ENCODE results near the gene PECR. TPM values are rescaled to one million over a fixed set of nuclear protein-coding genes. Genes with fewer than 3 reads are reported as not detected.

Gene PECR
- total RNA-seq, 1 donor from 2014 or later: 32.2 TPM

- Histone ChIP-seq H3K27ac (no peak overlapping the region), H3K9me3 (no peaks in the 10 kb centered on the region), H3K27me3 (no peaks in the 10 kb centered on the region), H3K4me3 (no peak overlapping the region), H3K36me3 (no peaks in the 10 kb centered on the region), H3K4me1 (peaks cover 0 to 4% of the 10 kb centered on the region in 2 donors)
- TF ChIP-seq, protein P1, sequence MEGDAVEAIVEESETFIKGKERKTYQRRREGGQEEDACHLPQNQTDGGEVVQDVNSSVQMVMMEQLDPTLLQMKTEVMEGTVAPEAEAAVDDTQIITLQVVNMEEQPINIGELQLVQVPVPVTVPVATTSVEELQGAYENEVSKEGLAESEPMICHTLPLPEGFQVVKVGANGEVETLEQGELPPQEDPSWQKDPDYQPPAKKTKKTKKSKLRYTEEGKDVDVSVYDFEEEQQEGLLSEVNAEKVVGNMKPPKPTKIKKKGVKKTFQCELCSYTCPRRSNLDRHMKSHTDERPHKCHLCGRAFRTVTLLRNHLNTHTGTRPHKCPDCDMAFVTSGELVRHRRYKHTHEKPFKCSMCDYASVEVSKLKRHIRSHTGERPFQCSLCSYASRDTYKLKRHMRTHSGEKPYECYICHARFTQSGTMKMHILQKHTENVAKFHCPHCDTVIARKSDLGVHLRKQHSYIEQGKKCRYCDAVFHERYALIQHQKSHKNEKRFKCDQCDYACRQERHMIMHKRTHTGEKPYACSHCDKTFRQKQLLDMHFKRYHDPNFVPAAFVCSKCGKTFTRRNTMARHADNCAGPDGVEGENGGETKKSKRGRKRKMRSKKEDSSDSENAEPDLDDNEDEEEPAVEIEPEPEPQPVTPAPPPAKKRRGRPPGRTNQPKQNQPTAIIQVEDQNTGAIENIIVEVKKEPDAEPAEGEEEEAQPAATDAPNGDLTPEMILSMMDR (IDR thresholded peaks at IDR 0.05): no peak
- DNase-seq (ENCODE audit: low spot score in 2 of 2): no peak
- intact Hi-C loops (cut with DNase I): no loop called here
These were observed 65.7 kb downstream of the PECR start for GRCh38 chr2:216015722-216016464.

DNA sequence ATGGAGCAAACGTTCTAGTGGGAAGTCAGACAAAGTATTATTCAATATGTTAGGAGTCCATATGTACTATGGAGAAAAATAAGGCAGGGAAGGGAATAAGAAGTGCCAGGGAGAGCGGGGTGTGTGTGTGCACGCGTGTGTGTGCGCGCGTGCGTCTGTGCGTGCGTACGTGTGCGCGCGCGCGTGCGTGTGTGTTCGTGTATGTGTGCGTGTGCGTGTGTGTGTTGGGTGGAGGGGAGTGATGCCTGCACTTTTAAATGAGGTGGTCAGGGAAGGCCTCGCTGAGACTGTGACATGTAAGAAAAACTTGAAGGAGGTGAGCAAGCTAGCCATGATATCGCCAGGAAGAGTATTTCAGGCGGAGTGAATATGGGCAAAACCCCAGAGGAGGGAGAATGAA lies 66.6 kb downstream of the PECR start:
- H3K9me3 ChIP-seq: no peaks in the 10 kb centered on the region
- no peaks in the 10 kb centered on the region for H3K36me3 ChIP-seq
- no peak overlapping the region for H3K27ac ChIP-seq
- H3K4me3 ChIP-seq: no peak overlapping the region
- H3K27me3 ChIP-seq: no peaks in the 10 kb centered on the region
- peaks cover 0 to 4% of the 10 kb centered on the region in 2 donors for H3K4me1 ChIP-seq
- intact Hi-C loops (cut with DNase I): no loop called here
- TF ChIP-seq, protein P1 (IDR thresholded peaks at IDR 0.05): no peak
- DNase-seq (ENCODE audit: low spot score in 2 of 2): no peak

DNA sequence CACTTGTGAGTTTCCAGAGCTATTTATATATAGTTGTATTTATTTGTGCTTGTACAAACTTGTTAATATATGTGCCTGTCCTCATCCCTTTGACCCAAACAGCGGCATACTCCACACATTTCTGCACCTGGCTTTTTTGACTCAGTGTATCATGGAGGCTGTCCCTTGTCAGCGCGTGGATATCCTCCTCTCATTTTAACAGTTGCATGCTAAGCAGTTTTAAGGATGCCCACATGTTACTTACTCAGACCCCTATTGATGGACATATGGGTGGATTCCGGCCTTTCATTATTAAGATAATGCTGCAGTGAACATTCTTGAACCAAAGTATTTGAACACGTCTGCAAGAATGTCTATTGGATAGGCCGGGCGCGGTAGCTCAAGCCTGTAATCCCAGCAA lies 67.6 kb downstream of the PECR start:
- no peak overlapping the region for H3K27ac ChIP-seq
- no peaks in the 10 kb centered on the region for H3K27me3 ChIP-seq
- H3K9me3 ChIP-seq: no peaks in the 10 kb centered on the region
- intact Hi-C loops (cut with DNase I): no loop called here
- peaks cover 0 to 4% of the 10 kb centered on the region in 2 donors for H3K4me1 ChIP-seq
- no peaks in the 10 kb centered on the region for H3K36me3 ChIP-seq
- TF ChIP-seq, protein P1 (IDR thresholded peaks at IDR 0.05): no peak
- H3K4me3 ChIP-seq: peak overlapping the region in 1 of 2 donors; percentile 95
- no peak for DNase-seq (ENCODE audit: low spot score in 2 of 2)

GRCh38 chr2:216013080-216013909 lies 68.3 kb downstream of the PECR start, which contains the start of gene MREG:
TSS of gene MREG (minus strand) at chr2:216013551. CDS start at chr2:216013327, 224 bp downstream.
- intact Hi-C loops (cut with DNase I): no loop called here
- H3K27me3 ChIP-seq: no peaks in the 10 kb centered on the region
- no peaks in the 10 kb centered on the region for H3K9me3 ChIP-seq
- H3K36me3 ChIP-seq: no peaks in the 10 kb centered on the region
- peaks cover 0 to 4% of the 10 kb centered on the region in 2 donors for H3K4me1 ChIP-seq
- peak in 1 of 2 donors; percentile 80 for DNase-seq (ENCODE audit: low spot score in 2 of 2)
- TF ChIP-seq, protein P1 (IDR thresholded peaks at IDR 0.05): peak; percentile 30 to 69 (median 66)
- H3K4me3 ChIP-seq: peak within 1 kb of the TSS; percentile 67 to 95
- peak within 1 kb of the TSS in 1 of 2 donors; percentile 41 for H3K27ac ChIP-seq

DNA sequence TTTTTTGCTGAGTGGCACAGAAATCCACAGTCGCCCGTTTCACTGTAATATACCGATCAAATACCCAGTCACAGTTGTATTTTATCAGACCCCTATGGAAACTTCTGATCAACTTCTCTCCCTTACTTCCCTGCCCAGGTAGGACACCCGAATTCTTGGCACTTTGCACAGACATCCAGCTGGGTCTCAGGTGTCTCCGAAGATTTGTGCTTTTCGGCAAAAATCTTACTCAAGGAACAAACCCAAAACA lies 68.9 kb downstream of the PECR start:
- peak overlapping the region; percentile 67 to 95 for H3K4me3 ChIP-seq
- TF ChIP-seq, protein P1 (IDR thresholded peaks at IDR 0.05): no peak
- DNase-seq (ENCODE audit: low spot score in 2 of 2): no peak
- no peaks in the 10 kb centered on the region for H3K27me3 ChIP-seq
- H3K36me3 ChIP-seq: no peaks in the 10 kb centered on the region
- intact Hi-C loops (cut with DNase I): no loop called here
- no peaks in the 10 kb centered on the region for H3K9me3 ChIP-seq
- H3K4me1 ChIP-seq: peaks cover 0 to 4% of the 10 kb centered on the region in 2 donors
- H3K27ac ChIP-seq: peak overlapping the region in 1 of 2 donors; percentile 41
